H9 (cell line): Measurements from ENCODE around the gene LCE5A. TPM values are rescaled to one million over a fixed set of nuclear protein-coding genes. Genes with fewer than 3 reads are reported as not detected.

Experiments used
- DNase-seq: peaks from one replicate; pipeline ENCODE4 v3.0.0-alpha.2; 2017
- H2AFZ ChIP-seq: one replicate; pipeline ENCODE4 v1.6.1; 2013; ENCODE audit warnings: mild to moderate bottlenecking, low read length, control low read depth, moderate library complexity
- H2AK5ac ChIP-seq: 2 replicates; pipeline ENCODE4 v1.6.1; 2013; ENCODE audit warnings: low read length, control low read depth, mixed read lengths; ENCODE audit not compliant: insufficient read length
- H2BK120ac ChIP-seq: one replicate; pipeline ENCODE4 v1.6.1; 2013; ENCODE audit warnings: low read depth, mild to moderate bottlenecking, low read length, control low read depth, inconsistent platforms; ENCODE audit not compliant: poor library complexity, severe bottlenecking
- H2BK12ac ChIP-seq: 2 replicates; pipeline ENCODE4 v1.6.1; 2013; ENCODE audit warnings: low read length, control low read depth, mixed read lengths, low read depth; ENCODE audit not compliant: insufficient read length
- H2BK15ac ChIP-seq: 2 replicates; pipeline ENCODE4 v1.6.1; 2013; ENCODE audit warnings: low read depth, low read length, control low read depth
- H2BK20ac ChIP-seq: one replicate; pipeline ENCODE4 v1.6.1; 2013; ENCODE audit warnings: low read depth, mild to moderate bottlenecking, low read length, control low read depth, inconsistent platforms; ENCODE audit not compliant: poor library complexity, severe bottlenecking
- H2BK5ac ChIP-seq: 2 replicates; pipeline ENCODE4 v1.6.1; 2013; ENCODE audit warnings: low read length, control low read depth, mixed read lengths; ENCODE audit not compliant: insufficient read length
- H3K14ac ChIP-seq: 2 replicates; pipeline ENCODE4 v1.6.1; 2013; ENCODE audit warnings: low read length, control low read depth; ENCODE audit not compliant: insufficient read depth
- H3K18ac ChIP-seq: 2 replicates; pipeline ENCODE4 v1.6.1; 2013; ENCODE audit warnings: low read depth, mild to moderate bottlenecking, mixed read lengths, low read length, control low read depth; ENCODE audit not compliant: insufficient read length
- H3K23ac ChIP-seq: 2 replicates; pipeline ENCODE4 v1.6.1; 2013; ENCODE audit warnings: low read length, control low read depth, mixed read lengths, low read depth; ENCODE audit not compliant: insufficient read length
- H3K23me2 ChIP-seq: 2 replicates; pipeline ENCODE4 v1.6.1; 2013; ENCODE audit warnings: low read depth, mild to moderate bottlenecking, mixed read lengths, low read length, control low read depth; ENCODE audit not compliant: insufficient read length, poor library complexity, severe bottlenecking
- H3K27ac ChIP-seq: 2 replicates; pipeline ENCODE4 v1.5.1; 2013; ENCODE audit warnings: low read length, control low read depth, mixed read lengths, low read depth; ENCODE audit not compliant: insufficient read length
- H3K27me3 ChIP-seq: 2 replicates; pipeline ENCODE4 v1.6.1; 2013; ENCODE audit warnings: low read length, control low read depth, inconsistent platforms; ENCODE audit not compliant: insufficient read depth
- H3K4ac ChIP-seq: 2 replicates; pipeline ENCODE4 v1.6.1; 2013; ENCODE audit warnings: low read depth, mild to moderate bottlenecking, control low read depth, inconsistent platforms, low read length, moderate library complexity
- H3K4me1 ChIP-seq: 2 replicates; pipeline ENCODE4 v1.6.1; 2013; ENCODE audit warnings: low read length, control low read depth, inconsistent platforms; ENCODE audit not compliant: insufficient read depth
- H3K4me2 ChIP-seq: 2 replicates; pipeline ENCODE4 v1.6.1; 2013; ENCODE audit warnings: low read length, control low read depth, mixed read lengths; ENCODE audit not compliant: insufficient read length, insufficient read depth
- H3K56ac ChIP-seq: 2 replicates; pipeline ENCODE4 v1.6.1; 2013; ENCODE audit warnings: low read depth, mild to moderate bottlenecking, mixed read lengths, low read length, control low read depth; ENCODE audit not compliant: insufficient read length
- H3K79me1 ChIP-seq: 2 replicates; pipeline ENCODE4 v1.6.1; 2013; ENCODE audit warnings: low read depth, mild to moderate bottlenecking, moderate library complexity, low read length, control low read depth, inconsistent platforms; ENCODE audit not compliant: insufficient read depth, poor library complexity, severe bottlenecking
- H3K79me2 ChIP-seq: 2 replicates; pipeline ENCODE4 v1.6.1; 2013; ENCODE audit warnings: low read length, control low read depth, inconsistent platforms; ENCODE audit not compliant: insufficient read depth
- H3K9ac ChIP-seq: 2 replicates; pipeline ENCODE4 v1.6.1; 2013; ENCODE audit warnings: low read length, control low read depth, mixed read lengths; ENCODE audit not compliant: insufficient read length; ENCODE audit errors: extremely low read depth
- H3K9me3 ChIP-seq: one replicate; pipeline ENCODE4 v1.6.1; 2013; ENCODE audit warnings: low read depth, low read length, inconsistent platforms; ENCODE audit not compliant: control insufficient read depth
- H3T11ph ChIP-seq: one replicate; pipeline ENCODE4 v1.6.1; 2013; ENCODE audit warnings: mild to moderate bottlenecking, low read length, control low read depth, inconsistent platforms
- H4K20me1 ChIP-seq: one replicate; pipeline ENCODE4 v1.6.1; 2013; ENCODE audit not compliant: control insufficient read depth, insufficient read length, insufficient read depth
- H4K5ac ChIP-seq: 2 replicates; pipeline ENCODE4 v1.6.1; 2013; ENCODE audit warnings: low read depth, mild to moderate bottlenecking, mixed read lengths, low read length, control low read depth; ENCODE audit not compliant: insufficient read length
- H4K8ac ChIP-seq: replicated peaks from 2 replicates; pipeline ENCODE4 v1.6.1; 2013; ENCODE audit warnings: low read length, control low read depth, mixed read lengths, low read depth; ENCODE audit not compliant: insufficient read length
- H4K91ac ChIP-seq: 2 replicates; pipeline ENCODE4 v1.6.1; 2013; ENCODE audit warnings: low read depth, mild to moderate bottlenecking, moderate library complexity, mixed read lengths, low read length, control low read depth; ENCODE audit not compliant: insufficient read length
- H3K27ac Mint-ChIP-seq, 3 experiments: 2 replicates in 2 of 3; 3 replicates in 1 of 3; pipeline ENCODE4 v1.8.0; 2020 to 2021; ENCODE audit warnings: mixed read lengths in 3 of 3, mild to moderate bottlenecking in 1 of 3, moderate library complexity in 1 of 3
- H3K27me3 Mint-ChIP-seq: 2 replicates; pipeline ENCODE4 v1.8.0; 2021; ENCODE audit warnings: low read depth, mild to moderate bottlenecking, moderate library complexity, mixed read lengths
- H3K36me3 Mint-ChIP-seq, 3 experiments: 2 replicates in 2 of 3; 3 replicates in 1 of 3; pipeline ENCODE4 v1.8.0; 2020 to 2021; ENCODE audit warnings: low read depth in 3 of 3, mixed read lengths in 3 of 3; ENCODE audit not compliant: insufficient read depth in 1 of 3
- H3K4me1 Mint-ChIP-seq, 2 experiments: 2 replicates each; pipeline ENCODE4 v1.8.0; 2020; ENCODE audit warnings: mixed read lengths in 2 of 2
- H3K4me3 Mint-ChIP-seq, 2 experiments: 2 replicates in 1 of 2; 3 replicates in 1 of 2; pipeline ENCODE4 v1.8.0; 2020 to 2021; ENCODE audit warnings: mild to moderate bottlenecking in 2 of 2, mixed read lengths in 2 of 2, moderate library complexity in 1 of 2
- H3K9me3 Mint-ChIP-seq, 2 experiments: 2 replicates in 1 of 2; 3 replicates in 1 of 2; pipeline ENCODE4 v1.8.0; 2020; ENCODE audit warnings: mild to moderate bottlenecking in 2 of 2, mixed read lengths in 2 of 2, moderate library complexity in 1 of 2
- WGBS: extraction: QIAGEN DNeasy Blood & Tissue Kit; methylation state at CpG from one replicate; pipeline ENCODE4 v1.1.7; 2013; ENCODE audit warnings: missing lambda C conversion rate, low lambda C conversion rate, mixed read lengths; ENCODE audit not compliant: insufficient read length; ENCODE audit errors: extremely low coverage; 5-methylcytosine and 5-hydroxymethylcytosine counted together
- total RNA-seq: library from RNA; stranded (reverse); gene quantifications from 2 replicates; pipeline ENCODE4 v1.2.1, GENCODE V29; 2021
- TF ChIP-seq, protein P1 (sequence below): fragments of 200-600 bp; sonication (generic); conservative IDR thresholded peaks from 3 replicates; pipeline ENCODE4 v1.8.0; 2021; ENCODE audit warnings: antibody characterized with exemption, mild to moderate bottlenecking

Gene LCE5A
- total RNA-seq, 1 experiment from 2014 or later, result not detected

DNA sequence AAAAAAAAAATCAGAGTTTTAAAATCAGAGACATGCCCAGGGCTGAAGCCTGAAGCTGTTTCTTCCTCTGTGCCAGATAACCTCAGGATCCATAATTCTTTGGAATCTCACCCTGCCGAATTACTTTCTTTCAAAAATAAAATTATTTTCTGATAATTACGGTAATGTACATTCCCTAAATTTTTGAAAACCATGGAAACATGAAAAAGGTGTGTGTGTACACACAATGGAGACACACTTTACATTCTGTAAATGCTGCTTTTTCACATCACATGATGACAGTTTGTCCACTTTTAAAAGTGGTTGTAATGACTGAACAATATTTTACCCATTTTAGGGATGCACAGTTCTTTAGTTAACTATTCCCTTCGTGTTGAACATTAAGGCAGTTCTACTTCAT lies 25.2 kb downstream of the LCE5A start:
- Histone ChIP-seq H2BK5ac (no peak overlapping the region), H3T11ph (no peak overlapping the region), H3K4ac (no peak overlapping the region), H2BK20ac (no peak overlapping the region), H4K91ac (no peak overlapping the region), H3K23ac (no peak overlapping the region), H3K79me2 (no peaks in the 10 kb centered on the region), H3K4me1 (no peaks in the 10 kb centered on the region), H3K9me3 (peaks cover 78% of the 10 kb centered on the region), H3K18ac (no peak overlapping the region), H3K14ac (no peak overlapping the region), H3K56ac (no peak overlapping the region), H2BK15ac (no peak overlapping the region), H3K27me3 (no peaks in the 10 kb centered on the region), H3K9ac (no peak overlapping the region), H2BK12ac (no peak overlapping the region), H4K5ac (no peak overlapping the region), H3K23me2 (no peaks in the 10 kb centered on the region), H4K8ac (no peak overlapping the region), H4K20me1 (no peaks in the 10 kb centered on the region), H3K79me1 (no peaks in the 10 kb centered on the region), H2AK5ac (no peak overlapping the region), H2AFZ (no peak overlapping the region), H2BK120ac (no peak overlapping the region), H3K27ac (no peak overlapping the region), H3K4me2 (no peak overlapping the region)
- TF ChIP-seq, protein P1, sequence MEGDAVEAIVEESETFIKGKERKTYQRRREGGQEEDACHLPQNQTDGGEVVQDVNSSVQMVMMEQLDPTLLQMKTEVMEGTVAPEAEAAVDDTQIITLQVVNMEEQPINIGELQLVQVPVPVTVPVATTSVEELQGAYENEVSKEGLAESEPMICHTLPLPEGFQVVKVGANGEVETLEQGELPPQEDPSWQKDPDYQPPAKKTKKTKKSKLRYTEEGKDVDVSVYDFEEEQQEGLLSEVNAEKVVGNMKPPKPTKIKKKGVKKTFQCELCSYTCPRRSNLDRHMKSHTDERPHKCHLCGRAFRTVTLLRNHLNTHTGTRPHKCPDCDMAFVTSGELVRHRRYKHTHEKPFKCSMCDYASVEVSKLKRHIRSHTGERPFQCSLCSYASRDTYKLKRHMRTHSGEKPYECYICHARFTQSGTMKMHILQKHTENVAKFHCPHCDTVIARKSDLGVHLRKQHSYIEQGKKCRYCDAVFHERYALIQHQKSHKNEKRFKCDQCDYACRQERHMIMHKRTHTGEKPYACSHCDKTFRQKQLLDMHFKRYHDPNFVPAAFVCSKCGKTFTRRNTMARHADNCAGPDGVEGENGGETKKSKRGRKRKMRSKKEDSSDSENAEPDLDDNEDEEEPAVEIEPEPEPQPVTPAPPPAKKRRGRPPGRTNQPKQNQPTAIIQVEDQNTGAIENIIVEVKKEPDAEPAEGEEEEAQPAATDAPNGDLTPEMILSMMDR, result no peak
- H3K4me3 Mint-ChIP-seq, result no peak overlapping the region
- H3K27me3 Mint-ChIP-seq, result peaks cover 2% of the 10 kb centered on the region; the same call in 1 of the 2 replicates
- H3K36me3 Mint-ChIP-seq, result peaks cover 9 to 46% (median 9%) of the 10 kb centered on the region in 3 experiments
- H3K27ac Mint-ChIP-seq, result no peak overlapping the region
- peaks cover 94 to 95% of the 10 kb centered on the region in 2 experiments for H3K9me3 Mint-ChIP-seq
- WGBS, result no CpG with 5 or more reads among the region's 3 CpGs
- DNase-seq, result no peak
- H3K4me1 Mint-ChIP-seq, result no peaks in the 10 kb centered on the region
